K562 (cell line): ENCODE measurements around the gene TFB2M. TPM values are rescaled to one million over a fixed set of nuclear protein-coding genes. Genes with fewer than 3 reads are reported as not detected.

Experiments
- ATF2 ChIP-seq: sonication (generic); formaldehyde crosslinking; IDR thresholded peaks from 2 replicates; pipeline ENCODE4 v1.8.1; 2022; ENCODE audit warnings: missing genetic modification reagents
- HDAC2 ChIP-seq: fragments of 450-650 bp; IDR thresholded peaks from 2 replicates; pipeline ENCODE4 v1.6.1; 2016; ENCODE audit warnings: mild to moderate bottlenecking
- KDM1A ChIP-seq, 2 experiments: fragments of 450-650 bp; IDR thresholded peaks; 2 replicates each; pipeline ENCODE4 v1.6.1; 2016; ENCODE audit warnings: mild to moderate bottlenecking in 2 of 2
- KDM2B ChIP-seq: fragments of 250-450 bp; sonication (Bioruptor Pico); IDR thresholded peaks from 2 replicates; pipeline ENCODE4 v1.8.0; 2021; ENCODE audit warnings: mild to moderate bottlenecking, moderate library complexity
- KDM4B ChIP-seq, 2 experiments: fragments of 450-650 bp in 1 of 2; sonication (generic) in 1 of 2; IDR thresholded peaks; 2 replicates each; pipeline ENCODE4 v1.6.1; 2016 to 2017; ENCODE audit warnings: borderline replicate concordance in 2 of 2, antibody characterized with exemption in 1 of 2, low read depth in 1 of 2, mild to moderate bottlenecking in 1 of 2
- KLF6 ChIP-seq: fragments of 250-450 bp; sonication (Bioruptor Pico); IDR thresholded peaks from 2 replicates; pipeline ENCODE4 v1.4.0; 2020; ENCODE audit warnings: mild to moderate bottlenecking, moderate library complexity, borderline replicate concordance
- LARP7 ChIP-seq: fragments of 450-650 bp; IDR thresholded peaks from 2 replicates; pipeline ENCODE4 v1.6.1; 2016
- MAFG ChIP-seq: fragments of 450-650 bp; conservative IDR thresholded peaks from 2 replicates; pipeline ENCODE4 v1.6.1; 2016; ENCODE audit warnings: missing genetic modification characterization, missing compliant biosample characterization
- MCM3 ChIP-seq: fragments of 450-650 bp; IDR thresholded peaks from 2 replicates; pipeline ENCODE4 v1.6.1; 2016
- MCM5 ChIP-seq: fragments of 450-650 bp; IDR thresholded peaks from 2 replicates; pipeline ENCODE4 v1.6.1; 2016; ENCODE audit warnings: low read depth
- NFIX ChIP-seq: fragments of 250-450 bp; sonication (Bioruptor Pico); IDR thresholded peaks from 2 replicates; pipeline ENCODE4 v1.4.0; 2020; ENCODE audit warnings: low read depth, mild to moderate bottlenecking, moderate library complexity
- NR2C2 ChIP-seq, 2 experiments: fragments of 200-800 bp in 1 of 2; sonication (Bioruptor generic) in 1 of 2; sonication (generic) in 1 of 2; formaldehyde crosslinking in 1 of 2; IDR thresholded peaks; 2 replicates each; pipeline versions ENCODE4 v1.6.1 to v1.8.0; 2016 to 2022; ENCODE audit warnings: mild to moderate bottlenecking in 1 of 2, missing compliant biosample characterization in 1 of 2, missing genetic modification characterization in 1 of 2, missing genetic modification reagents in 1 of 2
- POLR2AphosphoS2 ChIP-seq: IDR thresholded peaks from 2 replicates; pipeline ENCODE4 v1.6.1; 2012; ENCODE audit warnings: low read length, improper control_type of control experiment
- SP1 ChIP-seq: sonication (generic); formaldehyde crosslinking; IDR thresholded peaks from 2 replicates; pipeline ENCODE4 v1.8.1; 2022; ENCODE audit warnings: mild to moderate bottlenecking, missing genetic modification reagents
- TRIM25 ChIP-seq: fragments of 450-650 bp; IDR thresholded peaks from 2 replicates; pipeline ENCODE4 v1.7.0; 2016; ENCODE audit warnings: borderline replicate concordance
- TRIM28 ChIP-seq: fragments of 450-650 bp; IDR thresholded peaks from 2 replicates; pipeline ENCODE4 v1.6.1; 2017
- ZFP30 ChIP-seq: fragments of 250-450 bp; sonication (Bioruptor Pico); IDR thresholded peaks from 2 replicates; pipeline ENCODE4 v1.8.0; 2022; ENCODE audit warnings: moderate library complexity, mild to moderate bottlenecking, inconsistent platforms, borderline replicate concordance
- ZNF140 ChIP-seq: fragments of 250-450 bp; sonication (Bioruptor Pico); IDR thresholded peaks from 2 replicates; pipeline ENCODE4 v1.8.0; 2021; ENCODE audit warnings: moderate library complexity, mild to moderate bottlenecking, inconsistent platforms
- ZNF197 ChIP-seq: fragments of 200-800 bp; sonication (Bioruptor generic); IDR thresholded peaks from 2 replicates; pipeline ENCODE4 v1.6.1; 2016; ENCODE audit warnings: low read depth, missing genetic modification characterization, missing compliant biosample characterization
- ZNF431 ChIP-seq: sonication (generic); formaldehyde crosslinking; IDR thresholded peaks from 2 replicates; pipeline ENCODE4 v1.8.0; 2022; ENCODE audit warnings: mild to moderate bottlenecking, missing genetic modification reagents
- ZNF57 ChIP-seq: fragments of 450-650 bp; formaldehyde crosslinking; IDR thresholded peaks from 2 replicates; pipeline ENCODE4 v1.4.0; 2020; ENCODE audit warnings: mild to moderate bottlenecking, moderate library complexity
- polyA plus RNA-seq, 8 experiments: library from polyadenylated mRNA; depleted of rRNA in 4 of 8; stranded (reverse) in 5 of 8; unstranded in 3 of 8; fragments of >200 nt; fragmentation: Nextera tagmentation in 2 of 8; fragmentation: Illumina TruSeq in 1 of 8; extraction: Ambion mirVana in 2 of 8; extraction: Trizol in 1 of 8; gene quantifications; 2 replicates each; pipeline versions ENCODE4 v1.2.1 to v1.2.3, GENCODE V29; 2011 to 2014; ENCODE audit warnings: inconsistent platforms in 1 of 8, missing spikeins in 1 of 8
- total RNA-seq, 7 experiments: library from RNA; depleted of rRNA in 6 of 7; stranded (reverse); fragments of >200 nt in 6 of 7; fragmentation: Illumina TruSeq in 2 of 7; extraction: Trizol in 2 of 7; gene quantifications; 2 replicates each; pipeline versions ENCODE4 v1.2.1 to v1.2.3, GENCODE V29; 2011 to 2021; ENCODE audit warnings: low replicate concordance in 1 of 7
- TF ChIP-seq, protein P1 (sequence below): fragments of 250-450 bp; sonication (Bioruptor Pico); IDR thresholded peaks from 2 replicates; pipeline ENCODE4 v1.8.0; 2021; ENCODE audit warnings: mild to moderate bottlenecking, moderate library complexity
- TF ChIP-seq, protein P2 (sequence below): sonication (generic); formaldehyde crosslinking; IDR thresholded peaks from 2 replicates; pipeline ENCODE4 v1.8.1; 2023; ENCODE audit warnings: mild to moderate bottlenecking, missing genetic modification reagents

Gene TFB2M
- total and polyA plus RNA-seq, 9 of the 15 experiments (the other 6 are each of a cell fraction or from before 2014, with no cell fraction given): 55.1 to 162 (median 70.6) TPM

DNA sequence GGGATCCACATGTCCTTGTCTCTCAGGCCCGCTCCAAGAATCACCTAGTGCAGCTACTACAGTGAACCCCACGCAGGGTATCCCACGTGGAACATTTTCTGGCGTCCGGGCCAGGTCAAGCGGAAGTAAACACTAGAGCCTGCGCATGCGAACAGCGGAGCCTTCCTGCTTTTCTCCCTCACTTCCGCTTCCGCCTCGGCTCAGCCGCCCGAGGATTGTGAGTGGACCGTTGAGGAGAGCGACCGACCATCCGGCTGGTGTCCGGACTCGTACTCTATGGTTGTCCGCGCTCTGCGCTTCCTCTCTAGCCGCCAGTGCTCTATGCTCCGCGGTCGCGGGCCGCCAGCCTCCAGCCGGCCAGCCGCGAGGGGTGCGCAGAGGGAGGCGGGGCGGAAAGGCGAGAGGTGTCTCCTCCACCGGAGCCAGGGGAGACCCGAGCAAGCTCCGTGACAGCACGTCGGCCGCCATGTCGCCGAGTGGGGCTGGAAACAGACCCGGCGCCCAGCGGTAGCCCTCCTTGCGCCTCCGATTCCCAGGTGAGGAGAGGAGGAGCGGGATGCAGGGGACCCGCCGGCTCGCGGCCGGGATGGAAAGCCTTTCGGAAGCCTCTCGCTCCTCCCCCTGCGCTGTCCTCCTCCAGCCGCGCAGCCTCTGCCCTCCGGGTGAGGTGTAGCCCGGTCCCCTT lies at the start of gene TFB2M, which contains the start of gene CNST (continued):
- TF ChIP-seq, protein P1, sequence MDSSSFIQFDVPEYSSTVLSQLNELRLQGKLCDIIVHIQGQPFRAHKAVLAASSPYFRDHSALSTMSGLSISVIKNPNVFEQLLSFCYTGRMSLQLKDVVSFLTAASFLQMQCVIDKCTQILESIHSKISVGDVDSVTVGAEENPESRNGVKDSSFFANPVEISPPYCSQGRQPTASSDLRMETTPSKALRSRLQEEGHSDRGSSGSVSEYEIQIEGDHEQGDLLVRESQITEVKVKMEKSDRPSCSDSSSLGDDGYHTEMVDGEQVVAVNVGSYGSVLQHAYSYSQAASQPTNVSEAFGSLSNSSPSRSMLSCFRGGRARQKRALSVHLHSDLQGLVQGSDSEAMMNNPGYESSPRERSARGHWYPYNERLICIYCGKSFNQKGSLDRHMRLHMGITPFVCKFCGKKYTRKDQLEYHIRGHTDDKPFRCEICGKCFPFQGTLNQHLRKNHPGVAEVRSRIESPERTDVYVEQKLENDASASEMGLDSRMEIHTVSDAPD (CRISPR knock-in tag): no peak
- TF ChIP-seq, protein P2, sequence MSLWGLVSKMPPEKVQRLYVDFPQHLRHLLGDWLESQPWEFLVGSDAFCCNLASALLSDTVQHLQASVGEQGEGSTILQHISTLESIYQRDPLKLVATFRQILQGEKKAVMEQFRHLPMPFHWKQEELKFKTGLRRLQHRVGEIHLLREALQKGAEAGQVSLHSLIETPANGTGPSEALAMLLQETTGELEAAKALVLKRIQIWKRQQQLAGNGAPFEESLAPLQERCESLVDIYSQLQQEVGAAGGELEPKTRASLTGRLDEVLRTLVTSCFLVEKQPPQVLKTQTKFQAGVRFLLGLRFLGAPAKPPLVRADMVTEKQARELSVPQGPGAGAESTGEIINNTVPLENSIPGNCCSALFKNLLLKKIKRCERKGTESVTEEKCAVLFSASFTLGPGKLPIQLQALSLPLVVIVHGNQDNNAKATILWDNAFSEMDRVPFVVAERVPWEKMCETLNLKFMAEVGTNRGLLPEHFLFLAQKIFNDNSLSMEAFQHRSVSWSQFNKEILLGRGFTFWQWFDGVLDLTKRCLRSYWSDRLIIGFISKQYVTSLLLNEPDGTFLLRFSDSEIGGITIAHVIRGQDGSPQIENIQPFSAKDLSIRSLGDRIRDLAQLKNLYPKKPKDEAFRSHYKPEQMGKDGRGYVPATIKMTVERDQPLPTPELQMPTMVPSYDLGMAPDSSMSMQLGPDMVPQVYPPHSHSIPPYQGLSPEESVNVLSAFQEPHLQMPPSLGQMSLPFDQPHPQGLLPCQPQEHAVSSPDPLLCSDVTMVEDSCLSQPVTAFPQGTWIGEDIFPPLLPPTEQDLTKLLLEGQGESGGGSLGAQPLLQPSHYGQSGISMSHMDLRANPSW (CRISPR knock-in tag): peak; percentile 97; the same call in 1 of the 2 replicates
- TF ChIP-seq ZNF57 (CRISPR knock-in tag): no peak
- no peak for TF ChIP-seq MCM5
- TF ChIP-seq NFIX (CRISPR knock-in tag): no peak
- peak; percentile 95 for TF ChIP-seq SP1 (CRISPR knock-in tag)
- no peak for TF ChIP-seq KDM1A (IDR thresholded peaks at IDR 0.05)
- peak; percentile 87; the same call in 1 of the 2 replicates for TF ChIP-seq LARP7
- TF ChIP-seq MCM3: no peak
- TF ChIP-seq NR2C2 (CRISPR knock-in tag; IDR thresholded peaks at IDR 0.05): peak; percentile 91
- peak; percentile 99 for TF ChIP-seq NR2C2 (tag; IDR thresholded peaks at IDR 0.05)
- TF ChIP-seq POLR2AphosphoS2: no peak
- peak in 1 of 2 experiments; percentile 83; a peak in 2 of 4 replicates for TF ChIP-seq KDM4B (IDR thresholded peaks at IDR 0.05; ENCODE audit: borderline replicate concordance in 2 of 2, low read depth in 1 of 2)
- TF ChIP-seq ZNF197 (CRISPR knock-in tag): no peak
- TF ChIP-seq ZNF140 (CRISPR knock-in tag): no peak
- TF ChIP-seq ATF2 (CRISPR knock-in tag): no peak
- peak; percentile 94 for TF ChIP-seq HDAC2
- TF ChIP-seq TRIM25: no peak
- TF ChIP-seq TRIM28: no peak; the same call in 1 of the 2 replicates
- peak; percentile 81; the same call in 1 of the 2 replicates for TF ChIP-seq ZNF431 (CRISPR knock-in tag)
- no peak for TF ChIP-seq KLF6 (CRISPR knock-in tag)
- TF ChIP-seq ZFP30 (CRISPR knock-in tag): no peak
- TF ChIP-seq KDM2B (CRISPR knock-in tag): no peak
- TF ChIP-seq MAFG (tag): no peak
